Stomach (tissue), 4 donors: ENCODE results near the gene BPI.

Experiments
- CTCF ChIP-seq, 7 experiments: fragments of 450-650 bp in 4 of 7; fragments of 200-600 bp in 3 of 7; sonication (generic) in 3 of 7; IDR thresholded peaks; one replicate each; pipeline ENCODE4 v1.5.1; 2016 to 2019; ENCODE audit warnings: antibody characterized with exemption in 7 of 7, control low read depth in 2 of 7, mild to moderate bottlenecking in 1 of 7
- POLR2A ChIP-seq, 4 donors: fragments of 450-650 bp; IDR thresholded peaks; one replicate each; pipeline ENCODE4 v1.6.1; 2016; ENCODE audit warnings: antibody characterized with exemption in 4 of 4, control low read depth in 2 of 4, mild to moderate bottlenecking in 1 of 4, moderate library complexity in 1 of 4

- no peak for TF ChIP-seq CTCF (IDR thresholded peaks at IDR 0.05)
- no peak for TF ChIP-seq POLR2A (IDR thresholded peaks at IDR 0.05)
Measured at GRCh38 chr20:38277691-38278090, 26.3 kb upstream of the BPI start.
